SHP77 (cell line): ENCODE data around the gene NCAPD3.
"Not testable (repeated sequence)": the region's sequence is repeated elsewhere in the genome, so short reads cannot be mapped to it uniquely, and the experiment has no call there.

ENCODE experiments used
- DNase-seq, 2 experiments: peaks; one replicate each; lab custom pipeline; 2025; lab: John Stamatoyannopoulos, UW

NCAPD3 gene

DNA sequence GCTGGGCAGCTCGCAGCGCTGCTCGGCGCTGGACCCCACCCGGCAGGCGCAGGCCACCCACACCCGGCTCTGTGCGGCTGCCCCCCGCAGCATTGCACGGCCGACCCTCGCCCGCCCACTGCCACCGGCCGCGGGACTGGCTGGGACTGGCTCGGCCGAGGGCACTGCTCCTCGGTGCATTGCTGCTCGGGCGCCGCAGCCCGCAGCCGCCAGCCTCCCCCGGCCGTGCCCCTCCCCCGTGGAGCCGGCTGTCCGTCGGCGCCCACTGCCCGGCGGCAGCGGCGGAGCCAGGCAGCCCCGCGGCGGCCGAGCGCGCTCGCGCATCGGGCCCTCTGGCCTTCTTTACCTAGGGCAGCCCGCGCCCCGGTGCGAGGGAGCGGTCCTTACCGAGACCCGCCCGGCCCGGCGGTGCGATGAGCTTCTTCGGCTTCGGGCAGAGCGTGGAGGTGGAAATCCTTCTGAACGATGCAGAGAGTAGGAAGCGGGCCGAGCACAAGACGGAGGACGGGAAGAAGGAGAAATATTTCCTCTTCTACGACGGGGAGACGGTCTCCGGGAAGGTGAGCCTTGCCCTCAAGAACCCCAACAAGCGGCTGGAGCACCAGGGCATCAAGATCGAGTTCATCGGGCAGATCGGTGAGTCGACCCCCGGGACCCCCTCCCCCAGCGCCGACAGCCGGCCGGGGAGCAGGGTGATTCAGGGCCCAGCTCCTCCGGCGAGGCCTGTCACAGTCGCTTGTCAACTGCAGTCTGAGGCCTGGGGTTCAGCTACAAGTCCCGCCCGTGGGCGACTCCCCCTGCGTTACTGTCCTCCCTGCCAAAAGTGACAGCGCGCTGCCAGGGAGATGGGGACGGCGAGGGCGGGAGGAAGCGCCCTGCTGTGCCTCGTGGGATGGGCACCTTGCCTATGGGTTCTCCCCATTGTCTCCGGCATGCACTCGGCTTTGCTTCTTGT is 1.2 kb upstream of the NCAPD3 start:
- peak in 1 of 2 experiments; percentile 55 for DNase-seq

DNA sequence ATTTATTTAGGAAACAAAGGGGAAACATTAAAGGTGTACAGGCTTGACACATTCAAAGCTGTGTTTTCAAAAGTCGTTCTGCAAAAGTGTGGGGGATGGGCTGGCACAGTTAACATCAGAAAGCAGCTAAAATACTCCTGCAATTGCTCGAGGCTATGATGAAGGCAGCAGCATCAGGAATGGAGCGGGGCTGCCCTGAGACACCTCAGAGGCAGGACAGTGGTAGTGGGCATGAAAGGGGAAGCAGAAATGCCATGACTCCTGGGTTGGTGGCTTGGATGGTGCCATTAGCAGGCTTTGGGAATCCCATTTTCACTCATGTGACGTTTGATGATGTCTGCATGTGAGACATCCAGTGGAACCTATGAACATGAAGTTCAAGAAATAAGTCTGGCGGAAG is 646 bp downstream of the NCAPD3 start:
- no peak for DNase-seq

DNA sequence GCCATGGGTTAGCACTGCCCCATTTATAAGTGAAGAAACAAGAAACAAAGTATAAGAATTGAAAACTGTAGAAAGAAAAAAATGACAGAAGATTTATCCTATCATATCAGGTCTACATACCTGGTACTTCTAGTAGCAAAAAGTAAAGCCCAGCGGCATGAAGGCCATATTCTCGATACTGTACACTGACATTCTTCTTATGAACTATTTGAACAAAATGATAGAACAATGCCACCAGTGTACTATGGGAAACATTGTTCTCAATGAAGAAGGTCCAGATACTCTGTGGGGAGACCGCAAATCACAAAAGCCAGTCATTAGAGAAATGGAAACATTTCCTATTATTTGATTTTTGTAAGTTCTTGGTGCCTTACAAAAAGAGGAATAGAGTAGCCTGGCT is 7.0 kb downstream of the NCAPD3 start:
- no peak for DNase-seq

DNA sequence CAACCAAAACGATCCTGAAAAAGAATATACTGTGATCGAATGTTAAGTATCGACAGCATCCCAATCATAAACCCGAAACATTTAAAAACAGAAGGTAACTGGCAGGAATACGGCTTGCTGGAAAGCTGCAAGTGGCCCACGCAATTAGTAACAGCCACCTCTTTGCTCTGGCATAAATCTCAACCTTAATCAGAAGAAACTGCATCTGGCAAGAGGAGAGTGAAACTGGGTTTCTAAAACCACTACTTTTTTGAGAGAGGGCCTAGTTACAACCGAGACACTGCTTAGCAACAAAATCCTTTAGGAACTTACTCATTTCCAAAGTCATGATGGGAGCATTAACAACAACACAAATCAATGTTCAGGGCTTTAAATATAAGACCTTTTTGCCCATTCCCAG is 7.9 kb downstream of the NCAPD3 start:
- DNase-seq = no peak

DNA sequence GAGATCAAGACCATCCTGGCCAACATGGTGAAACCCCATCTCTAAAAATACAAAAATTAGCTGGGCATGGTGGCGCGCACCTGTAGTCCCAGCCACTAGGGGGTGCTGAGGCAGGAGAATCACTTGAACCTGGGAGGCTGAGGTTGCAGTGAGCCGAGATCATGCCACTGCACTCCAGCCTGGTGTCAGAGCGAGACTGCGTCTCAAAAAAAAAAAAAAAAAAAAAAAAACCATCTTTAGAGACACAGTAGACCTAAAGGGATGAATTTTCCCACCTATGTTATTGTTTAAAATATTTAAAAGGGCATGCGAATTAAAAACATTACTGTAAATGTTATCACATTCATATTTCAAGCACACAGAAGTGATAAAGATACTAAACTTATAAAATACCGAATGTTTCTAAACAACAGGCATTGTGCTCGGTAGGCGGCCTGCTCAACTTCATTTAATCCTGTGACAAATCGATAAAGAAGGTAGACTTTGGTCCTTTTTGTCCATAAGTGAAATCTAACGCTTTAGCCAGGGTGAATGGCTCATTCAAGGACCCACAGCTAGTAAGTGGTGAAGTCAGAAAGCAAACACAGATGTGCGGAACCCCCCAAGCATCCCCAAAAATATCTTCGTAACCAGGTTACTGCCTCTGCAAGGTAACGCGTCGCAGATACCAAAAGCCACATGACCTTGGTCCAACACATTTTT is 16.1 kb downstream of the NCAPD3 start:
- peak in 1 of 2 experiments; percentile 15 for DNase-seq

DNA sequence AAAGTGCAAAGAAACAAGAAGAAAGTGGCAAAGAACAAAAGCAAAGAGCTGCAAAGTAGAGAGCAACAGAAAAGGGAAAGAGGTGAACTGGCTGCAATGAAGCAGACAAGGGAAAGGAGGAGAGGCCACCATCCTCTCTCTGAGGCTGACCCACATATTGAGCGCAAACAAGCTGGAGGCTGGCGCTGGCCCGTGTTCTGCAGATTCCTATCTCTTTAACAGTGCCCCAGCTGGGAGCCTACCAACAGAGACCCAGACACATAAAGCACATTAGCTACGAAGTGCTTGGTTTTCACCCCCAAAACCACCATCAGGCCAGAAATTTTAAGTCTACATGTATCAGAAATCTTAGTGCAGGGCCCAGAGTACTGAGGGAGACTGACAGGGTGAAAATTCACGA is 17.6 kb downstream of the NCAPD3 start:
- no peak for DNase-seq

DNA sequence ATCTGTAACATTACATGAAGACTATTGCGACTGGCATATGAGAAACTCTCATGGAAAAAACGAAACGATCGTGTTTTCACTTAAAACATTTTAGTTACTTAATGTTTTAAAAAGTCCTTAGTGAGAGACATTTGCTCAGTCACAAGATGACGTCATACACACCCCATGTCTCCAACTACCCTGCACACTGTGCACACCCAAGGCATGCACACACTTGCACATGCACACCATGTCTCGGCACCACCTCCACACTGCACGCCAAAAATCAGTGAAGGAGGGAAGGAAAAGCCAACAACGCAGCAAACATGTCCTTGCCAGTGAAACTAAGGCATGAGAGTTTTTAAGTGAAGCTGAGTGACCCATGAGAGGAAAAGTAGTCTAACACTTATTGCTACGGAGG is 18.0 kb downstream of the NCAPD3 start:
- no peak for DNase-seq

DNA sequence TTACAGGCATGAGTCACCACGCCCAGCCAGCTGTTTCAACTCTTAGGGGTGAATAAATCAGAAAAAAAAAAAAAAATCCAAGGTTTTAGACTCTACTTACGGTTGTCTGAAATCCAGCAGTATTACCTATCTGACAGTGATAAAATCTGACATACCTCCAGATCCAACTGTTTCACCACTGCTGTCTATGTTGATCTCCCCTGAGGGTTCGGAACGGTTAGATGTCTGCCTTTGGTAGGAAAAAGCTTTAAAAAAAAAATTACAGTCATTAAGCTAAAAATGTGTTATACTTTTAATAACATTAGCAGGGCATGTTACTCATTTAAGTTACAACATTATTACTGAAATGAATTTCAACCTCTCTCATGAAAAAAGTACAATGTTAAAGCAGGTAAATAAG is 21.1 kb downstream of the NCAPD3 start:
- no peak for DNase-seq

DNA sequence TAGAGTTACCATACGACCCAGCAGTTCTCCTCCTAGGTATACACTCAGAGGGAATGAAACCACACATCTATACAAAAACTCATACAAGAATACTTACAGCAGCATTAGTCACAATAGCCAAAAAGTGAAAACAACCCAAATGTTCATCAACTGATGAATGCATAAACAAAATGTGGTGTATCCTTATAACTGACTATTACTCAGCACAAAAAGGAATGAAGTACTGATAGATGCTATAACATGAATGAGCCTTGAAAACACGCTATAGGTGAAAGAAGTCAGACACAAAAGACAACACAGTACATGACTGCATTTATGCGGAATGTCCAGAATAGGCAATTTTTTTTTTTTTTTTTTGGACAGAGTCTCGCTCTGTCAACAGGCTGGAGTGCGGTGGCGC is 23.1 kb downstream of the NCAPD3 start:
- no peak for DNase-seq

DNA sequence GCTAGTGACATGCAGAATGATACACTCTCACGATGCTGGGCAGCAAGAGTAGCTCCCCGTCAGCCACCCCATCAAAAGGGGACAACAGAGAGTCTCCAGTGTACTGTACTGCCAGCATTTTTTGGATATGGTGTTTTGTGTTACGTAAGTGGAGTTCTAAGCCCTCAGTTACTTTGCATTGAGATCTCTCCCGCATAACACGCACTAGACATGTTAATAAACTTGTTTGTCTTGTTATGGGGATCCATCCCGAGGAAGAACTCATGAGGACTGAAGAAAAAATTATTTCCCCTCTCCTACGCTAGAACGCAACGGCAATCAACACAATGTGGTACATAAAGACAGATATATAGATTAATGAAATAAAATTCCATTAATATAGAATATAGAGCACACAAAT is 24.2 kb downstream of the NCAPD3 start:
- no peak for DNase-seq

DNA sequence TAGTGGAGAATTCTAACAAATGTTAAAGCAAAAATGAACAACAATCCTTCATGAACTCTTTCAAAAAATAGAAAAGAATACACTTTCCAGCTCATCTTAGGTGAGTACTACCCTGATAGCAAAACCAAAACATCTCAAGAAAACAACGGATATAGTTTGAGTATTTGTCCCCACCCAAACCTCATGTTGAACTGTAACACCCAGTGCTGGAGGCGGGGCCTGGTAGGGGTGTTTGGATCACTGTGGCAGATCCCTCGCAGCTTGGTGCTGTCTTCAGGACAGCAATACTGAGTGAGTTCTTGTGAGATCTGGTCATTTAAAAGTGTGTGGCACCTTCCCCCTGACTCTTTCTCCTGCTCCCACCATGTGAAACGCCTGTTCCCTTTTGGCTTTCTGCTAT is 27.0 kb downstream of the NCAPD3 start:
- DNase-seq = no peak

DNA sequence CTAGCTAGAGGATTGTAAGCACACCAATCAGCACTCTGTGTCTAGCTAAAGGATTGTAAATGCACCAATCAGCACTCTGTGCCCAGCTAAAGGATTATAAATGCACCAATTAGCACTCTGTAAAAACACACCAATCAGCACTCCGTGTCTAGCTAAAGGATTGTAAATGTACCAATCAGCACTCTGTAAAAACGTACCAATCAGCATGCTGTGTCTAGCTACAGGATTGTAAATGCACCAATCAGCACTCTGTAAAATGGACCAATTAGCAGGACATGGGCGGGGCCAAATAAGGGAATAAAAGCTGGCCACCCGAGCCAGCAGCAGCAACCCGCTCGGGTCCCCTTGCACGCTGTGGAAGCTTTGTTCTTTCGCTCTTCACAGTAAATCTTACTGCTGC is 35.7 kb downstream of the NCAPD3 start:
- DNase-seq = not testable (repeated sequence)

DNA sequence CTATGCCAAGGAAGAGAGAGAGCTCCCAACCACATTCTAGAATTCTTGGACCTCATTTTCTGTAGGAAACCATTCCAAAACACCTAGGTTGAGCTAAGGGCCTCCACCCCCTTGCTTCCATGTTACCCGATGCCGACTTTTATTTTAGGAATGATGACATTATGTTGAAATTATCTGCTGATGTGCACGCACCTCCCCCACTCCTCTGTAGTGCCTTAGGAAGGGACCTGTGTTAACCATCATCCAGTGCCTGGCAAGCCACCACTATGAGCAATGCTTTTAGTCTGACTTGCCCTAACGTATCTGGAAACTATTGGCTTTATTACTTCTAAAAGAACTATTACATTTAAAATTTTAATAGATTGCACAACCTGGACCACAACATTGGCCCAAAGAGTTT is 42.1 kb downstream of the NCAPD3 start:
- DNase-seq = no peak

DNA sequence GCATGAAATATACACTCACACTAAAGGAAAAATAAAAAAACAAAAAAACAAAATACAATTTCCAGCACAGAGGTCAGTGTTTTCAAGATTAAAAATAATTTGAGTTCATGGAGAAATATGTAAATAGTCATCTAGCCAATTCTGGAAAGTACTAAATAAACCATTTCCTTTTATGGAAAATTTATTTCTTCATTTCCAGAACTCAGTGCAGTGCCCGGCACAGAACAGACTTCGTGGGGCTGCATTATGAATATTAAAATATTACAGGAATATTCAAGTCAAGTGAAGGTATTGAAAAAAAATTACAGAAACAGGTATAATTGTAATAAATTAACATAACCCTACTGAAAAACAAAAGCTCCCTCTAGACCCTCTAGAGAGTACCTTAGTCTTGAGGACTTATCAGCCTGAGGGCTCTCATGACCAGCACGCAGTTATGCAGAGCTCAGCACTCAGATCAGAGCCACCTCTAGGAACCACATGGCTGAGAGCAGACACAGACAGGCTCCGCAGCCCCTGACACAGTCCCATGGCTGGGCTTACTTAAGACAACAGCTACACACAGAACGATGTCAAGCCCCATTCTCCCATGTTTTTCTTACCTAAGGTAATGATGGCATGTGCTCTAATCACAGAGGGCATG is 45.6 kb downstream of the NCAPD3 start:
- no peak for DNase-seq

DNA sequence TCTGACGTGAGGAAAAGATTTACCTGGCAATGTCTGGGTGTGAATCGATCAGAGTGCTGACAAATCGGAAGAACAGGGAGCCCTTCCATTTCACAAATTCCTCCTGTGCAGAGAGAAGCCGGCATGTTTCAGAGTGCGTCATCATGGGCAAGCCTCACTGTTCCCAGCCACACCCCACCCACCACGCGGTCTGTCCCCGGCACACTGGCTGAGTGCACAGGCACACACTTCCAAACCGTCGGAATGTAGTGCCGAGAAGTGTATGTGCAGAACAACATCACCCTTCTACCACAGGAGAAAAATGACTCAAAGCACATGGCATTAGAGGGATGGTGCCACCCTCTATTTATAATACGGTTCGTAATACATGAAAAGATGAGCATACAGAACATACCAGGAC is 47.5 kb downstream of the NCAPD3 start:
- DNase-seq = no peak

DNA sequence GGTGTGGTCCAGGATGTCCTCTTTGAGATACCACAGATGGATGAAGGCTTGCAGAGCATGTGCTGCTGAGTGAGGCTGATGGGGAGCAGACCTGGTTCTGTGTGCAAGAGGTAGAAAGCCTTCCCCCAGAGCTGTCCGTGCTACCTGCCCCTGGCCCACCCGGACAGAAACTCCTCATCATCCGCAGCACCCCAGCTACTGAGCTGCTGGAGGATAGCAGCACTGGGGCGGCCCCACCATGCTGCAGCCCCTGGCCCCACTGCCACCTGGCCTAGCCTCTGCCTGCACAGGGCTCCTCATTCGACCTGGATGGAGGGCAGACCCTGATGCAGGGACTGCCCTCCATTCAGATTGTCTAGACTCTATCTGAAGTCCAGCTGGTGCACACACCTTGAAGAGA is 50.5 kb downstream of the NCAPD3 start:
- DNase-seq = no peak

DNA sequence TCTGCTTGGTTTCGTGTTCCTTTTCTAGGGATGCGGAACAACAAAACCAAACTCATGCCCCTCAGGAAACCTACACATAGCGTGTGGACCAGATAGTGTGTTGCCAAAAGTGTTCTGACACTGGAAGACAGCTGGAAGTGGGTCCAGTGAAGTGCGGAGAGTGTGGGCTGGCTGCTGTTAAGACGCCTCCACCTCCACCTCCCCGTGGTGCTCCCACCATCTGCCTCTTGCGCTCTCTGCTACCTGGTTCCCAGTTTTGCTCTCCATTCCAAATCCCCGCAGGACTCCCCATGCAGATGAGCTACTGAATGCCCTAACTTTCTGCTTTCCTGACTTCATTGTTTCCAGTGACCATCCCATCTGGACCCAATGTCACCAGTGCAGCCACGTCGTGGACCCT is 51.8 kb downstream of the NCAPD3 start:
- DNase-seq = no peak

DNA sequence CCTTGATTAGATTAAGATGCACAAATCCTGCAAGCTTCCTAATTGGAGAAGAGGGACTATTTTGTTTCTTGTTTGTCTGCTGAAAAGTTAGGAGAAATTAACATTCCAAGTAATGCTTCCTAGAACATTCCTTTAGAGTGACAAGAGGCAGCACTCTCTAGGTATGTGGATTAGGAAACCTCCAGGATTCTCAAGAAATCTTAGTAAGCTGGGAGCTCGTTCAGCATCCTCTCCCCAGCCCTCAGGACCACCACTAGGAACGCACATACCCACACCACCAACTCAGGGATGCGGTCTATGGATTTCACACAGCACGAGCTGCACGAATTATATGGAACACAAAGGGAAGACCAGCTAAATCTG is 52.9 kb downstream of the NCAPD3 start:
- no peak for DNase-seq

DNA sequence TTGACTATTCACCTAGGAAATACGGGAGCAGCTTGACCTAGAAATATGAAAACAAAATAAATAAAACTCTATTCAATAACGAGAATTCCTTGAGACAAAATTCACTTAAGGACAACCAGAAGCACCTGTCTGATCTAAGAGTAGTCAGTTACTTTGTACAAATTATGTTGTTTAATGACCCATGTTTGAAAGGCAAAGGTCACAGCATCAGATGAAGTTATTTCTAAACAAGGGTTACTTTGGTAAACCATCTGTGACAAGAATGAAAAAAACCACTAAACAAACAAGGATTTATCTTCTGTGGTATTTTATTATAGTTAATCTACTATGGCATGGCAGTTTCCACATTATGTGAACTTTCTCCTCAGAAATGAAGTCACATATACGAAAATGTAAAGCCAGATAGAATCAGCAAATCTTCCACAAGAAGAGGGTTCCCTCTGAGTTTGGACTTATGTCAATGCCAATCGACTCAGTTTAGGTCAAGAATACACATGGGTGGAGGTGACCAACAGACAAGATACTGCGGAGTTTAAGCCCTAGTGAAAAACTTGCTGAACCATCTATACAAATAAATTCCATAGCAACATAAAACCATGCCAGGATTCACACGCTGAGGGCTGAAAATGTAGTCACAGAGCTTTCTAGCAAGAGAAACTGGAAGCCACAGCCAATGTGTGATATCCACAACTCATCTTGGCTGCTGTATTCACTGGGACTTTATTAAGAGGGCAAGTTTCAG is 53.4 kb downstream of the NCAPD3 start:
- no peak for DNase-seq

DNA sequence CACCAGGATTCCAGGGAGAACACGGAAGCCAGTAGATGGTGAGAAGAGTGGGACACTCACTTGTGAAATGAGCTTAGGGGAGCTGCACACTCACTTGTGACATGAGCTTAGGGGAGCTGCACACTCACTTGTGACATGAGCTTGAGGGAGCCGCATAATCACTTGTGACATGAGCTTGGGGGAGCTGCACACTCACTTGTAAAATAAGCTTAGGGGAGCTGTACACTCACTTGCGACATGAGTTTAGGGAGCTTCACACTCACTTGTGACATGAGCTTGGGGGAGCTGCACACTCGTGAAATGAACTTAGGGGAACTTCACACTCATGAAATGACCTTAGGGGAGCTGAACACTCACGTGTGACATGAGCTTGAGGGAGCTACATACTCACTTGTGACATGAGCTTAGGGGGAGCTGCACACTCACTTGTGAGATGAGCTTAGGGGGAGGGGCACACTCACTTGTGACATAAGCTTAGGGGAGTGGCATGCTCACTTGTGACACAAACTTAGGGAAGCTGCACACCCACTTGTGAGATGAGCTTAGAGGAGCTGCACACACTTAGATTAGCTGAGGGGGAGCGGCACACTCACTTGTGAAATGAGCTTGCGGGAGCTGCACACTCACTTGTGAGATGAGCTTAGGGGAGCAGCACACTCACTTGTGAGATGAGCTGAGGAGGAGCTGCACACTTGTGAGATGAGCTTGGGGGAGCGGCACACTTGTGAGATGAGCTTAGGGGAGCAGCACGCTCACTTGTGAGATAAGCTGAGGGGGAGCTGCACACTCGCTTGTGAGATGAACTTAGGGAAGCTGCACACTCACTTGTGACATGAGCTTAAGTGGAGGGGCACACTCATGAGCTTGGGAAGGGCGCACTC is 59.0 kb downstream of the NCAPD3 start:
- DNase-seq = peak; percentile 20 to 48

DNA sequence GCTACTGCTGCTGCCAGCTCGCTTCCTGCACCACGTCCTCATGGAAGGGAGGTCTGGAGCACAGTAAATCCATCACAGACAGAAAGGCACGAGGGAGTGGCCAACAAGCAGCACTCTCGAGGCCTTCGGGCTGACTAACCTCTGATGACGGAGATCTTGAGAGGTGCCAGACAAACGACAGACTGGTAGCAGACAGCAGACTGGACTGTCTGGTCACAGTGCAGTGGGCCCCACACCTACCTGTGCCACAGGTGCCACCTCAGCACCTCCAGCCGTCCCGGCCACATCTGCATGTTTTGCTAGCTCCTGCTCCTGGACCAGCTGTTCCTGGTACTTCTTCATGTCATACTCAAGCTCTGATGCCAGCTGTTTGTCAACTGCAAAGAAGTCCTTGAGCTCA is 64.1 kb downstream of the NCAPD3 start:
- no peak for DNase-seq
